Smooth muscle cell (in vitro differentiated cells): ENCODE results near the gene ANOS1. TPM values are rescaled to one million over a fixed set of nuclear protein-coding genes. Genes with fewer than 3 reads are reported as not detected.

Experiments
- DNase-seq: peaks from one replicate; lab custom pipeline; 2025; ENCODE audit not compliant: unreplicated experiment; lab: John Stamatoyannopoulos, UW
- H2AFZ ChIP-seq: fragments of 200-600 bp; sonication (generic); 2 replicates; pipeline ENCODE4 v1.6.0; 2016; ENCODE audit warnings: antibody characterized with exemption, low read depth, mild to moderate bottlenecking
- H3F3A ChIP-seq: fragments of 200-600 bp; sonication (generic); 2 replicates; pipeline ENCODE4 v1.6.0; 2017; ENCODE audit warnings: antibody characterized with exemption, low read depth
- H3K27ac ChIP-seq: fragments of 200-600 bp; sonication (generic); 2 replicates; pipeline ENCODE4 v1.5.1; 2016; ENCODE audit warnings: low read depth, mild to moderate bottlenecking
- H3K27me3 ChIP-seq: fragments of 200-600 bp; sonication (generic); 2 replicates; pipeline ENCODE4 v1.6.1; 2016; ENCODE audit warnings: low read depth, mild to moderate bottlenecking
- H3K36me3 ChIP-seq: fragments of 200-600 bp; sonication (generic); 2 replicates; pipeline ENCODE4 v1.5.1; 2016; ENCODE audit warnings: low read depth
- H3K4me1 ChIP-seq: fragments of 200-600 bp; sonication (generic); 2 replicates; pipeline ENCODE4 v1.5.1; 2016; ENCODE audit warnings: low read depth
- H3K4me2 ChIP-seq: fragments of 200-600 bp; sonication (generic); 2 replicates; pipeline ENCODE4 v1.6.0; 2016; ENCODE audit warnings: mild to moderate bottlenecking
- H3K4me3 ChIP-seq: fragments of 200-600 bp; sonication (generic); 2 replicates; pipeline ENCODE4 v1.5.1; 2016; ENCODE audit warnings: mild to moderate bottlenecking
- H3K79me2 ChIP-seq: fragments of 200-600 bp; sonication (generic); 2 replicates; pipeline ENCODE4 v1.6.0; 2016; ENCODE audit warnings: low read depth, mild to moderate bottlenecking
- H3K9ac ChIP-seq: fragments of 200-600 bp; sonication (generic); 2 replicates; pipeline ENCODE4 v1.6.0; 2016; ENCODE audit warnings: low read depth
- H3K9me3 ChIP-seq: fragments of 200-600 bp; sonication (generic); replicated peaks from 2 replicates; pipeline ENCODE4 v1.5.1; 2016; ENCODE audit warnings: low read depth
- H4K20me1 ChIP-seq: fragments of 200-600 bp; sonication (generic); 2 replicates; pipeline ENCODE4 v1.6.0; 2016; ENCODE audit warnings: low read depth
- WGBS: methylation state at CpG from one replicate; pipeline ENCODE4 v1.1.7; 2016; ENCODE audit warnings: low lambda C conversion rate; 5-methylcytosine and 5-hydroxymethylcytosine counted together
- polyA plus RNA-seq: library from polyadenylated mRNA; unstranded; fragments of >200 nt; fragmentation: Nextera tagmentation; extraction: Ambion mirVana; gene quantifications from 2 replicates; pipeline ENCODE4 v1.2.1, GENCODE V29; 2016
- total RNA-seq: library from RNA; depleted of rRNA; stranded (reverse); fragments of >200 nt; gene quantifications from 2 replicates; pipeline ENCODE4 v1.2.3, GENCODE V29; 2014
- TF ChIP-seq, protein P1 (sequence below): fragments of 200-600 bp; sonication (generic); IDR thresholded peaks from 2 replicates; pipeline ENCODE4 v1.5.1; 2017; ENCODE audit warnings: borderline replicate concordance, mild to moderate bottlenecking, antibody characterized with exemption; ENCODE audit not compliant: insufficient read depth, poor library complexity, severe bottlenecking

ANOS1 gene
- total and polyA plus RNA-seq, 2 experiments from 2014 or later, result 29.9 to 73.9 TPM

DNA sequence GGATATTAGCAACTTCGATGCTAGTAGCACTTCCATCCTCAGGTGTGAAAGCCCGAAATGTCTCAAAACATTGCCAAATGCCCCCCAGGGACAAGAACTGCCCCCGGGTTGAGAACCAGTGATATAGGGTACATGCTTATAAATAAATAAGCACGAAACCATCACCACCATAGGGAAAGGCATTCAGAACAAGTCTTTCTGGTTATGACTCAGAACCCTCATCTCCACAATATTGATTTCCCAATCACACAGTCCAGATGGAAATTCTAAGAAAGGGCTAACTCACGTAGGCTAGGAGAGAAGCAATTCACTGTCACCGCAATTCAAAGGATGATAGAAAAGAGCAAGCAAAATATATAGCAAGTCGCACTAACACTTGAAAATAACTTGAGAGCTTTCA lies 84.8 kb downstream of the ANOS1 start:
- WGBS, result 82% methylated on average over 7 of the region's 7 CpGs
- TF ChIP-seq, protein P1, sequence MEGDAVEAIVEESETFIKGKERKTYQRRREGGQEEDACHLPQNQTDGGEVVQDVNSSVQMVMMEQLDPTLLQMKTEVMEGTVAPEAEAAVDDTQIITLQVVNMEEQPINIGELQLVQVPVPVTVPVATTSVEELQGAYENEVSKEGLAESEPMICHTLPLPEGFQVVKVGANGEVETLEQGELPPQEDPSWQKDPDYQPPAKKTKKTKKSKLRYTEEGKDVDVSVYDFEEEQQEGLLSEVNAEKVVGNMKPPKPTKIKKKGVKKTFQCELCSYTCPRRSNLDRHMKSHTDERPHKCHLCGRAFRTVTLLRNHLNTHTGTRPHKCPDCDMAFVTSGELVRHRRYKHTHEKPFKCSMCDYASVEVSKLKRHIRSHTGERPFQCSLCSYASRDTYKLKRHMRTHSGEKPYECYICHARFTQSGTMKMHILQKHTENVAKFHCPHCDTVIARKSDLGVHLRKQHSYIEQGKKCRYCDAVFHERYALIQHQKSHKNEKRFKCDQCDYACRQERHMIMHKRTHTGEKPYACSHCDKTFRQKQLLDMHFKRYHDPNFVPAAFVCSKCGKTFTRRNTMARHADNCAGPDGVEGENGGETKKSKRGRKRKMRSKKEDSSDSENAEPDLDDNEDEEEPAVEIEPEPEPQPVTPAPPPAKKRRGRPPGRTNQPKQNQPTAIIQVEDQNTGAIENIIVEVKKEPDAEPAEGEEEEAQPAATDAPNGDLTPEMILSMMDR, result no peak
- no peak for DNase-seq

DNA sequence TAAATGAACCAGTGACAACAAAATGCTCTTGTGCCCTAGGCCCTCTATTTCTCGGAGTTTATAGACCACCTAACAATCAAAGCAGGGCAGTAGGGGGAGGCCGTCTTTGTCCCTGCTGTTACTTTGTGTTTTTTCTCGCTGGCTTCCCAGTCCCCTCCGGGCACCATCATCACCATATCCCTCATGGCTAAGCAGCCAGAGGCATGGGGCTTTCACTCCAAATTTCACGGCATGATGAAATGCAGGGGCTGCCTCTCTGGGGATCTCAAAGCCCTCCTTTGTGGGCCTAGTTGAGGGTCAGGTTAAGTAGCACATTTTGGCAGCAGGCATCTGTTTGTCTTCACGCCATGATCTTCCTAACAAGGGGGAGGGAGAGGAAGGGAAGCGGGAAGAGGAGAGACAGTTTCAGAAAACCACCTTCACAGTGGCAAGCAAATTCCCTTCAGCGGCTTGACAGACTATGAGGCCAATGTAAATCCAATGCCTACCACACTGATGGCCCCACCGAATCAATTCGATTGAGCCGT lies 91.9 kb downstream of the ANOS1 start:
- WGBS, result 81% methylated on average over 11 of the region's 11 CpGs
- Histone ChIP-seq H3K4me3 (no peak overlapping the region), H4K20me1 (no peaks in the 10 kb centered on the region), H3F3A (no peaks in the 10 kb centered on the region), H3K27ac (no peak overlapping the region), H3K4me1 (no peaks in the 10 kb centered on the region), H3K27me3 (no peaks in the 10 kb centered on the region), H2AFZ (no peak overlapping the region), H3K36me3 (no peaks in the 10 kb centered on the region), H3K9ac (no peak overlapping the region), H3K9me3 (no peaks in the 10 kb centered on the region), H3K4me2 (no peak overlapping the region), H3K79me2 (no peaks in the 10 kb centered on the region)
- DNase-seq, result no peak
- TF ChIP-seq, protein P1, result no peak

More for the DNA sequence above, 84.8 kb downstream of the ANOS1 start:
- Histone ChIP-seq H3K4me1 (no peaks in the 10 kb centered on the region), H3K79me2 (no peaks in the 10 kb centered on the region), H3F3A (no peaks in the 10 kb centered on the region), H3K27me3 (no peaks in the 10 kb centered on the region), H3K27ac (no peak overlapping the region), H3K4me2 (no peak overlapping the region), H3K36me3 (no peaks in the 10 kb centered on the region), H3K9ac (no peak overlapping the region), H3K4me3 (no peak overlapping the region), H3K9me3 (no peaks in the 10 kb centered on the region), H4K20me1 (no peaks in the 10 kb centered on the region), H2AFZ (no peak overlapping the region)

DNA sequence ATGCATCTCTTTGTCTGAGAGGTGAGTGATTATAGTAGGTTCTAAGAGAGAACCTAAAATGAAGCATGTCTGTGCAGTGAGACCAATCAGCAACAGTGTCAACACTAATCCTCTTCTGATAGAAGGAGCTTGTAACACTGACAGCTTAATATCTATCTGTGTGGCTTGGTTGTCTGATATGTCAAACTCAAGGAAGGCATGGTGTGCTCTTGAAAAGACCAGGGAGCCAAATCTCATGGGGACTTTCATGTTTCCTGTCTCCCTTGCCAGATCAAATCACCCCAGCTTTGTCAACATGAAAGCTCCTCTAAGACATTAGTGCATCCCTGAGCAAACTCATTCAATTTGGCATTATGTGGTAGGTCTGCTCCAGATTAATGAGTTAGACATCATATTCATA lies 95.4 kb downstream of the ANOS1 start:
- Histone ChIP-seq H3K27ac (no peak overlapping the region), H3K9ac (no peak overlapping the region), H3K79me2 (no peaks in the 10 kb centered on the region), H3K4me1 (peaks cover 8% of the 10 kb centered on the region), H3F3A (no peaks in the 10 kb centered on the region), H3K27me3 (no peaks in the 10 kb centered on the region), H4K20me1 (no peaks in the 10 kb centered on the region), H3K4me2 (no peak overlapping the region), H3K36me3 (no peaks in the 10 kb centered on the region), H2AFZ (no peak overlapping the region), H3K4me3 (no peak overlapping the region), H3K9me3 (no peaks in the 10 kb centered on the region)
- TF ChIP-seq, protein P1, result no peak
- no peak for DNase-seq

DNA sequence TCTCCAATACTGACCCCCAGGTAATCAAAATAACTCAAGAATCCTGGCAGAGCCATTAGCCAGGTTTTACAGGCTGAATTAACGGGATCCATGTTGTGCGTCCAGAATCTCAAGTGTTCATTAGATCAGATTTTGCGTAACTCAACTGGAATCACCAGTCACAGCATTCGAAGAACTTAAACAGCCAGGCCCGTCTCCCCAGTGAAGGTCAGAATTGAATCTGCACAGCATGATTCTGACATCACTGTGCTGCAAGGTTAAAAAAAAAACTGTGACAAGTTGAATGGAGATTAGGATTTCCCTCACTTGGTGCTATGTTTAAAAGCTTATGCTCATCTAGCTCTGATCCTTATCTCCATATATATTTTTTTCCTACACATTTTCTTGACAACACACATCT lies 96.1 kb downstream of the ANOS1 start:
- Histone ChIP-seq H3K36me3 (no peaks in the 10 kb centered on the region), H3K4me1 (peaks cover 8% of the 10 kb centered on the region), H3K9me3 (no peaks in the 10 kb centered on the region), H3F3A (no peaks in the 10 kb centered on the region), H4K20me1 (no peaks in the 10 kb centered on the region), H3K27ac (no peak overlapping the region), H3K4me3 (no peak overlapping the region), H3K9ac (no peak overlapping the region), H3K27me3 (no peaks in the 10 kb centered on the region), H3K4me2 (no peak overlapping the region), H2AFZ (no peak overlapping the region), H3K79me2 (no peaks in the 10 kb centered on the region)
- 85% methylated on average over 5 of the region's 5 CpGs for WGBS
- TF ChIP-seq, protein P1, result no peak
- DNase-seq, result no peak
